Medulla oblongata (tissue), 1 donor: ENCODE measurements around the gene STX8.

ENCODE experiments used
- DNase-seq: peaks from one replicate; pipeline ENCODE4 v3.0.0-alpha.2; 2015; ENCODE audit errors: extremely low spot score

The STX8 gene

GRCh38 chr17:9443811-9444210 is 131.8 kb downstream of the STX8 start:
- no peak for DNase-seq

- DNase-seq, result no peak
These were observed 135.8 kb downstream of the STX8 start for GRCh38 chr17:9439851-9440250.

GRCh38 chr17:9436630-9437029 is 139.0 kb downstream of the STX8 start:
- DNase-seq, result no peak

GRCh38 chr17:9435165-9435564 is 140.5 kb downstream of the STX8 start:
- DNase-seq, result no peak

DNA sequence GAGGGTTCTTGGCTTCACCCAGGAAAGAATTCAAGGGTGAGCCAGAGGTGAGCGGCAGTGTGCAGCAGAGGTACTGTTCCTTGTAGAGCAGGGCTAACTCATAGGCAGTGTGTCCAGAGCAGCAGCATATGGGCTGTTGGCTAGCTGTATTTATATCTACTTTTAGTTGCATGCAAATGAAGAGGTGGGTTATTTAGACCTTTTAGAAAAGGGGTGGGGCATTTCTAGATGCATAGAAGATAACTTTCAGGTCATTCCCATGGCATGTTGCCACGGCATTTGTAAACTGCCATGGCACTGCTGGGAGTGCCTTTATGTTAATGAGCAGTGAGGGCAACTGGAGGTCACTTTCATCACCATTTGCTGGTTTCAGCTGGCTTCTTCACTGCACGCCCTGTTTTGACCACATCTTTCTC is 141.0 kb downstream of the STX8 start:
- no peak for DNase-seq

DNA sequence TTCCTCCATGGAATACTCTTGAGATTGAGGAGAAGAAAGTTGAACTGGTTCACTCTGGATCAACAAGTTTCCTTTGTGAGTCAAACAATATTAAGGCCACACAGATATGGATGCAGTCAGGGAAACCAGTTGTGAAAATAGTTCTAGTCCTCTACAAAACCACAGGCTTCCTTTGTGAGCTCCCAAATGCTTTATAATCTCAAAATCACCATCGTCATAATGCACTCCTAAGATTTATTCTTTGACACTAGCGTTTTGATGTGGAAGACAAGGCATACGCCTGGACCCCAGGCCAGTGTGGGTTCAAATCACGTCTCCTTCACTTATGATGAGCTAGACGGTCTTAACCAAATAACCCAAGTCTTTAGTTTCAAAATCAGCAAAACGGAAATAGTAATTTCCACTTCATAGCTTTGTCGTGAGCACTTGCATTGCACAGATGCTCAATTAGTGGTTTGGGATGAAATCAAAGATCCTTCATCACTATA is 142.6 kb downstream of the STX8 start:
- DNase-seq, result no peak

DNA sequence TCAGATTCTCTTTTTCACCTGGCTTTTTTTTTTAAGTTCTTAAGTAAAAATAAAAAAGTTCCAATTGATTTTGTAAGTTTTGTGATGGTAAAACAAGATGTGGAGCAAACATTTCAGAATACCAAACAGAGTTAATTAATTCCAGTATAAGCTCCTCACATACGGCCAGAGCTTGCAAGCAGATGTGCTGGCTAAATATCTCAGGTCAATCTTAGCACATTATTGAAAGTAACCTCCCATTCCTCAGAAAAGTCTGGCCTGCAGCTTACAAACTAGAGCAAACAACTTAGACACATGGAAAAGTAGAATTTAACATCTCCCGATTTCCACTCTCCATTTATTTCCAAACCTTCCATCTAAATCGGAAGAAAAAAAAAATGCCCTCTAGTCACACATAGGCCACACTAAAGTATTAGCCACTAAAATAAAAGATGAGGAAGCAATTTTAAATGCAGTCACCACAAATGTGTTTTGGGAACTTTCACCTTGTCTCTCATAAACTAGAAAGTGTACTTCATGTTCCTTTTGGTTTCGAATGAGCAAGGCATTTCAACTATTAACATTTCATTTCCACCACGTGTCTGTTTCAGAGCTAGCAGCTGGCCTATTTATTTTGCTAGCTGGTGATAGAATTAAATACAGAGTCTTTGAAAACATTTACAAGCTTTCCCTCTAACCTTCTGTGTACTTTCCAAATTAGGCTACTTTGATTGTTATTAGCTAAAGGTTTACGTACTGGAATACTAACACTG is 143.3 kb downstream of the STX8 start:
- DNase-seq, result peak; percentile 10

- DNase-seq, result no peak
These were observed 144.0 kb downstream of the STX8 start for GRCh38 chr17:9431620-9432019.

DNA sequence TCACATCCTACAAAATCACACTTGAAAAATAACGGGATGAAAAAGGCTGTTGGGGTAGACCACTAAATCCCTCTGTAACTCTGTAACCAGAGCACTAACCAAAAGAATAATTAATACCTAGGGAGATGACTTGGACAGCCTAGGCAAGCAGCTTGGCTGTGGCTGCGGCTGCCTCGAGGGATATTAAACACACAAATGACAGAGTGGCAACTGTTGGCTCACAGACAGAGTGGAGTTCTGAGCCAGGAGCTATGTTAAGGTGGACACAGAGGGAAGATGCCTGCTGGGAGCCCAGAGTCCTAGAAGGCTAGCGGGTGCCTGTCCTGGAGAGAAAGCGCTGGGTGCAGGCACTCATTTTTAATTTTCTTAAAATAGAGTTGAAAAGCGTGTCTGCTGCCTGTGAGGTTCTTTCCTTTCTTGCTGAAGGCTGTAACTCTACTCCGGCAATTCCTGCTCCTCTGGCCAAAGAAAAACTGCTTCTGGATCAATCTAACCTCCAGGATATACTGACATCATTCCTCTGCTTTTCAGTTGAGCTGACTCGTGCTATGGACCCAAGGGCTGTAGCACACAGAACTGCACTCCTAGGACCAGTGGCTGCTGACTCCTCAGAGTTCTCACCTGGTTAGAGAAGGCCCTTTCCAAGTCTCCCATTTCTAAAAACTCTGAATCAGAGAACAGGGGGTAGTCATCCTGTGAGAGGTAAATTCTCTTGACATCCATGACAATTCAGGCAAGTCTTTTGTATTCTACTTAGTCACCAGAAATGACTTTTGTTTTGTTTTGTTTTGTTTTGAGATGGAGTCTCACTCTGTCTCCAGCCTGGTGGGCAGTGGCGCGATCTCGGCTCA is 147.9 kb downstream of the STX8 start:
- DNase-seq, result no peak

- DNase-seq, result no peak
These were observed 151.5 kb downstream of the STX8 start for GRCh38 chr17:9424071-9424640.

DNA sequence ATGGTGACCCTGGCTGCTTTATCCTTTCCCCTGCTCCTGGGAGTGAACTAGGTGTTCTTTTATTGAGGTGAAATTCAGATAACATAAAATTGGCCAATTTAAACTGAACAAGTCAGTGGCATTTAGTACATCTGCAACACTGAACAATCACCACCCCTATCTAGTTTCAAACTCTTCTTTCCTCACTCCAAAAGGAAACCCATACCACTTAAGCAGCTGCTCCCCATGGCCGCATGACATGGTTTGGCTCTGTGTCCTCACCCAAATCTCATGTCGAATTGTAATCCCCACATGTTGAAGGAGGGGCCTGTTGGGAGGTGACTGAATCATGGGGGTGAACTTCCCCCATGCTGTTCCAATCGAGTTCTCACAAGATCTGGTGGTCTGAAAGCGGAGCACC is 154.1 kb downstream of the STX8 start:
- no peak for DNase-seq

- DNase-seq, result no peak
These were observed 155.6 kb downstream of the STX8 start for GRCh38 chr17:9419932-9420453.

DNA sequence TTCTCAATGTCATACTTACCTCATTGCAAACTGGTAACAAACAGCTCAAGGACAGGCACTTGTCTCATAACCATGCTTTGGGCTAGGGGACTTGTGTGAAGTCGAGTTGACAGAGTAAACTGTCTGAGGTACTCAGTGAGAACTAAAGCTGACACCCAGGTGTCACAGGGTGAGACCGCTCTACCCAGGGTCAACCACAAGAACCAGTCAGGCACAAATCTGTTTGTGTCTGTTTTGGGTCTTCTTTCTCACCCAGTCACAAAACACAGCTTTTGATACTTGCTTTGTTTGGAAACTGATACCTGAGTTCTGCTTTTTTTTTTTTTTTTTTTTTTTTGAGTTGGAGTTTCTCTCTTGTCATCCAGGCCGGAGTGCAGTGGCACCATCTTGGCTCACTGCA is 161.1 kb downstream of the STX8 start:
- no peak for DNase-seq

- no peak for DNase-seq
These were observed 164.9 kb downstream of the STX8 start for GRCh38 chr17:9410737-9411136.

DNA sequence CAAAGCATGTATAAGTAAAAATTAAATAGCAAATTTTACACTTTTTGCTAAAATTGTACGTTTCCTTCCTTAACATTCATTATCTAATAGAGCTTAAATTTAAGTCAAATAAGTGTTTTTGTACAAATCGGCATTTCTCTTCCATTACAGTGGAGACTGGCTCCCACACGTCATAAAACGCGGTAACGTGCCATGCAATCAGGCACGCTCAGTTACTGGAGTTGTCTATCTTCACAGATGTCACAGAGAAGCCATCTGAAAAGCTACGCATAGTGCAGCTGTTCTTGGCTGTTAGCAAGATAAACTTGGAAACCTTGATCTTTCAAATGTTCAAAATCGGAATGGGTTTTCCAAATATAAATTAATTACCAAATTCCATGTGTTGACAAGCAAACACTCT is 165.3 kb downstream of the STX8 start:
- DNase-seq, result no peak

DNA sequence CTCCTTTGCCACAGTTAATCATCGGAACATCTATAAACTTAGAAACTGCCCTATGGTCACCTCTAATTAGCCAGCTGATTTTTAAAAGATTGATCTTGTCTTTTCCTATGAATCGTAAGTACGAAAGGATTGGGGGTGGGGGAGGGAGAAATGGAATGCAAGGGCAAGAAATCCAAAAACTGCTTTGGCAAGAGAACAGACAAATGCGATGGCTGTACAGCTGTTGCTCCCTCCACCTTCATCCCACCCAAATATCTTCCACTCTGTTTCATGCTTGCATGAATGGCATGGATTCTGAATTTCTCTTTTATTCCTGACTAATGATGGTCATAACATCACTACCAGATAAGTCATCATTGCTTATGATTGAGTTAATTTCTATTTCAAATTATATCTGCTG is 165.7 kb downstream of the STX8 start:
- DNase-seq, result no peak

DNA sequence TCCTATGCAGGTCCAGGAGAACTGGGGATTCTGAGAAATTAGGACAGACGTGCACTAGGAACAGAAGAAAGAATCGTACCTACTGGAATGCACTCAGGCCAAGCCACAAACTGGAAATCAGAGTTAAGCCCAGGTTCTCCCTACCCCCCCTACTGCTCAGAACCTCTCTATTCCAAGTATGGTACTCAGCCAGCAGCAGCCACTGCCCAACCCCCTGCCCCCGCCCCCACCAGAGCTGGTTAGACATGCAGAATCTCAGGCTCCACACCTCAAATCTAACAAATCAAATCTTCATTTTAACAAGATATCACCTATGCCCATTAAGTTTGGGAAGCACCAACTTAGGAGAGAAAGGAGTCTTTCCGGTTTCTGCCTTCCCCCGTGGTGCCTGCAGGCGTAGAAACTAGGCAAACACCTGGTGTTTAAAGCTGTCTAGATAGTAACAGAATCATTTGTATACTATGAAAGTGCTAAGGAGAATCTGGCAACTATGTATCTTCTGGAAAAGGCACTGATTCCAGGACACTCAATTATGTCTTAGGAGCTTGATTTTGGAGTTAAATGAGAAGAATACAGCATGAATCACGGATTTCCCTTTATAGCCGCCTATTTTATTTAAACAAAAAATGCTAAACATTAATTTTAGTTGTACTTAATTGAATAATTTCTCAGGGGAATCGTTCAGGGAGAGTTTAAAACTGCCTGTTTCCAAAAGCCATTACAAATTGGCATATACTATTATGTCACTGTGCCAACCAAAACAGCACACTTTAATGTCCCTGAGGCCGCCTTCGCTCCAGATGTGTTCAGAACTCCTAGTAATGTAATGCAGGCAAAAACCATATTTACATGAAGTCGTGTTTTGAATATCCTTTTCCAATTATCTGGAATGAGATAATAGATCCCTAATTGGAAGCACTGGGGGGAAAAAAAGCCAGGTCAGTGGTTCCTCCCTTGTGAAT is 166.5 kb downstream of the STX8 start:
- DNase-seq, result no peak

GRCh38 chr17:9408381-9408780 is 167.2 kb downstream of the STX8 start:
- no peak for DNase-seq

GRCh38 chr17:9406046-9406606 is 169.5 kb downstream of the STX8 start:
- DNase-seq, result no peak

DNA sequence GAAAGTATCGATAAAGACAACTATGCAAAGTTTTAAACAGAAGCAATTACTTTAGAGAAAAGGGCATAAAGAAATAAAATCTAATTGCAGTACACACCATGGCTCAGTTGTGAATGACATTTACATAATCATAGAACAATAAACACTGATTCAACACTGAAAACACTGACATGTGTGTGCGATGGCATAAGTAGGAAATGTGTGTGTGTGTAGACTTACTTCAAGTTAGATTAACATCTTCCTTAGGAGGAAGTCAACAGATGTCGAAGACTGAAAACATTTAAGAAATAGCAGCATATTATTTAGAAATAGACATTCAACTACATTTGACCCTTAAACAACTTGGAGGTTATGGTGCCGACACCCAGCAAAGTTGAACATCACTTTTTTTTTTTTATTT is 172.4 kb downstream of the STX8 start:
- no peak for DNase-seq
